Stimulated activated CD8-positive, alpha-beta memory T cell treated with anti-CD3 and anti-CD28 coated beads, Interleukin-7, amount 100 ng/mL, for 1 hour (primary cell): ENCODE measurements around the gene MED19.
"Not testable (repeated sequence)": the region's sequence is repeated elsewhere in the genome, so short reads cannot be mapped to it uniquely, and the experiment has no call there.

Experiments
- DNase-seq, 2 donors: peaks; one replicate each; pipeline ENCODE4 v3.0.0-alpha.2; 2020; ENCODE audit warnings: low read depth in 2 of 2

The MED19 gene

GRCh38 chr11:57705432-57705831, 6.6 kb downstream of the MED19 start:
- not testable (repeated sequence) for DNase-seq

DNA sequence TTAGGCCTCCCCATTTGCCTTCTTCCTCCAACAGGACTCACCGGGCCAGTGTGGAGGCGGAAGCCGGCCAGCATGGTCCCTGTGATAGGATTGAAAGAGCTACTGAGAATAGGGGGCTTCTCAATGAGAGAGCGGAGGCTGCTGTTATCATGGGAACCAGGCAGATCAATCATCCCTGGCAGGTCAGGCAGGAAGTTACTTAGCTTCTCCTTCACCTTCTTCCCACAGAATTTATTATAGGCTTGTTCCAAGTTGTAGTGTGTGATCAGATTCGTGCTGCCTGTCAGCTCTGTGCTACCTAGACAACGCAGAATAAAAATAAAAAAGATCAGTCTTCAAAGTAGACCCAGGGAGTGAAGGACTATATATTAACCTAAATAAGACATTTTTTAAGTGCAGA, 7.1 kb downstream of the MED19 start:
- DNase-seq, result no peak

- DNase-seq, result no peak
Measured at GRCh38 chr11:57703341-57703740, 8.7 kb downstream of the MED19 start.

DNA sequence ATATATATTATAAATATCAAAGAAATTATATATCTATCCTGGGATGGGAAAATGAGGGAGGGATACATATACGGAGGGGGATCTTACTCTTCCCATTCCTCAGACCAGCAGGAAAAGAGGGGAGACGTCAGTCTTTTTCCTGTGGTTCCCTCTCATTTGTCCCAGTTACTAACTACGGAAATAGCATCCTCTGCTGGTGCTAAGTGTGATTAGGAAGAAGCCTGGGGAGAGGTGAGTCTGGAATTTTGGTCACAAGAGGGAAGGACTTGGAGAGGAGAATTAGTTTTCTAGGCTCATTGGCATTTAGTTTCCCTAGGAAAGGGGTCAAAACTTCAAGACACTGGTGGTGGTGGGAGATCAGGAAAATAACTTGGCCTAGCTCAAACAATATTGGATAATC, 11.6 kb downstream of the MED19 start:
- DNase-seq, result no peak

DNA sequence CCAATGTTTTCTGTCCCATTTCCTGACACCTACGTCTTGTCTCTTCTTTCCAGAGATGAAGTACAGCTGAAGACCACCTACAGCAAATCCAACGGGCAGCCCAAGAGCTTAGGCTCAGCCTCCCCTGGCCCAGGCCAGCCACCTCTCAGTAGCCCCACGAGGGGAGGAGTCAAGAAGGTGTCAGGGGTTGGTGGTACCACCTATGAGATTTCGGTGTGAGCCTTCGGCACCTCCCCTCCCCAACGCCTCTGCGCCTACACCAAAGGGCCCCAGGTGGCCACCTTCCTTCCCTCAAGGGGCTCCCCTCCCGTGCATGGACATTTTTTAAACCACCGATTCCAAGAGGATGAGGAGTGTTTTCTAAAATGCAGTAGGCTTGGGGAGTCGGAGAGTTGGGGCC, 12.2 kb downstream of the MED19 start:
- no peak for DNase-seq

DNA sequence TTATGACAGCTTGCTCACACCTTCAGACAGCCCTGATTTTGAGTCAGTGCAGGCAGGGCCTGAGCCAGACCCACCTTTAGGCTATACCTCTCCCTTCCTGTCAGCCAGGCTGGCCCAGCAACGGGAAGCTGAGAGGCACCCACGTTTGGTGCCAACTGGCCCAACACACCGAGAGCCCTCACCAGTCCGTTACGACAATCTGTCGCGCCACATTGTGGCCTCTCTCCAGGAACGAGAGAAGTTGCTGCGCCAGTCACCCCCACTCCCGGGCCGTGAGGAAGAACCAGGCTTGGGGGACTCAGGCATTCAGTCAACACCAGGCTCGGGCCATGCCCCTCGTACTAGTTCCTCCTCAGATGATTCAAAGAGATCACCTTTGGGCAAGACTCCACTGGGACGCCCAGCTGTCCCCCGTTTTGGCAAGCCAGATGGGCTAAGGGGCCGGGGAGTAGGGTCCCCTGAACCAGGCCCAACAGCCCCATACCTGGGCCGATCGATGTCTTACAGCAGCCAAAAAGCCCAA, 13.1 kb downstream of the MED19 start:
- no peak for DNase-seq

GRCh38 chr11:57690474-57690873, 21.5 kb downstream of the MED19 start:
- not testable (repeated sequence) for DNase-seq

- no peak for DNase-seq
Measured at GRCh38 chr11:57681168-57681567, 30.8 kb downstream of the MED19 start.

DNA sequence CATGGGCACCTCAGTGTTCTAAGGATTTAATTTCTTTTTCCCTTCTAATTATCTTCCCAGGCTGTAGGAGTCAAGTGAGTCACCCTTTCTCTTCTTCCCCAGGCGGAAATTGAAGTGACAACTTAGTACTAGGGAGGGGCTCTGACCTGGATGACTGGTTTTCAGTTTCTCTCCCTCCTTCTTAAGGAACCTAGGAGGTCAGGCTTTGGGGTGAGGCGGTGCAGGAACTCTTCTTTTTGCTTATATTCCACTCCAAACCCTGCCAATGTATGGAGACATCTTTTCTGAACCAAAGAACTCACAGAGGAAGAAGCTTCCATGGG, 31.5 kb downstream of the MED19 start:
- no peak for DNase-seq

DNA sequence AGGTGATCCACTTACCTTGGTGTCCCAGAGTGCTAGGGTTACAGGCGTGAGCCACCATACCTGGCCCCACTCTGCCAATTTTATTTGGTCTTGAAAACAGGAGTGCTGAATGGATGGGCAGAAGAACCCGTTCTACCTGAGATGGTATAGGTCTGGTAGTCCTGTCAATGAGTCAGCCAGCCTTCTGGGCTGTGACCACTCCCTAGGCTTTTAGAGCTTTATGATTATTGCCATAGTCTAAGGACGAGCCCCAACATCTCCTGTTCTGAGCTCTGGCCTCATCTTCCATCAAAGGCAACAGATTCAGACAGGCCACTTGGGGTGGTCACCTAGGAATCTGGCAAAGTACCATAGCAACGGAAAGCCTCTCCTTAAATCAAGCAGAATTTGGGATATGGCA, 32.6 kb downstream of the MED19 start:
- DNase-seq, result no peak

DNA sequence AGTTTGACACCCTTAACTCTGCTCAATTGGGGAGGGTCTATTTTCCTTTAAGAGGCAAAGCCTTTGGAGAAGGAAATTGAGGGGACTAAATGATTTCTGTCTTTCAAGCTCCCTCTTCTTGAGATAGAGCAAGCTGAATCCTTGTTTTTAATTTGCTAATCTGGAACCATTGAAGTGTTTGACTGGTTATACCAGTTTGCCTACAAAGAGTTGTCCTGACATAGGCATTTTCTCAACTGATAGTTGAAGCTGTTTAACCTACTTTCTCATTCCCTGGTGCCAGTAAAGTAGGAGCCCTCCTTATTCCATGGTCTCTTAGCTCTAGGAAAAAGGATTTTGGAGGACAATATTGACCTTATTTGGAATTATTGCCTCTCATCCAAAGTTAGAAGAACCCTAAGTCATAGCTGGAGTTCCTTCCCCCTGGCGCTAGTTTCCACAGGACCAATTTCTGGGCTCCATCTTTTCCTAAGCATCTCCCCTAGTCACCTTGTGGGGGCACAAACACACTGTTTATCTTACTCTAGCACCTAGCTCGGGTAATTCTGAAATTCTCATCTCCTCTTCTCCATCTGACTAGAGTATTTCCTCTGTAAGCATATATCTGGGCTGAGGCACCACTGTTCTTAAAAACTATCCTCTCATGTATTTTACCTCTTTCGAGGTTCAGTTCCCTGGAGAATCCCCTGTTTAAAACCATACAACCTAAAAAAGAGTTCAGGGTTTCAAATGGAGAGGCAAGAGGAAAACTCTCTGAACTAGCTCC, 36.7 kb downstream of the MED19 start:
- no peak for DNase-seq

GRCh38 chr11:57674251-57674650, 37.8 kb downstream of the MED19 start:
- DNase-seq, result no peak

DNA sequence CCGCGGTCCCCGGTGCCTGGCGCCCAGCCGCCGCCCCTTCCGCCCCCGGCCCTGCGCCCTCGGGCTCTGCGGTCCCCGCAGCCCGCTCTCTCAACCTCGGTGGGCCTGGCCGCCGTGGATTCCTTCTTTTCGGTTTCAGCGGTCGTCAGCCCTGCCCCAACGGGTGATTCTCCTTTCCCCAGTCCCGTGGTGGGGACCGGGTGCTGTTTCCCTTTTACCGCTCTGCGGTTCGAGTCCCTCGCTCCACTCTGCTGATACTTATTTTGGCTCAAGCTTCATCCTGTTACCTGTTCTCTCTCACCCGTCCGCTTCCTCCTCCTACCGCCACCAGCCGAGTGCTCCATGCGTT, 43.6 kb downstream of the MED19 start:
- DNase-seq, result no peak

- DNase-seq, result peak; percentile 98 to 100
Measured at GRCh38 chr11:57667736-57668433, 44.1 kb downstream of the MED19 start, which contains the start of gene ZDHHC5. Gene ZDHHC5 (plus strand): TSS chr11:57668114. CDS start chr11:57673091, 4,977 bp downstream.

DNA sequence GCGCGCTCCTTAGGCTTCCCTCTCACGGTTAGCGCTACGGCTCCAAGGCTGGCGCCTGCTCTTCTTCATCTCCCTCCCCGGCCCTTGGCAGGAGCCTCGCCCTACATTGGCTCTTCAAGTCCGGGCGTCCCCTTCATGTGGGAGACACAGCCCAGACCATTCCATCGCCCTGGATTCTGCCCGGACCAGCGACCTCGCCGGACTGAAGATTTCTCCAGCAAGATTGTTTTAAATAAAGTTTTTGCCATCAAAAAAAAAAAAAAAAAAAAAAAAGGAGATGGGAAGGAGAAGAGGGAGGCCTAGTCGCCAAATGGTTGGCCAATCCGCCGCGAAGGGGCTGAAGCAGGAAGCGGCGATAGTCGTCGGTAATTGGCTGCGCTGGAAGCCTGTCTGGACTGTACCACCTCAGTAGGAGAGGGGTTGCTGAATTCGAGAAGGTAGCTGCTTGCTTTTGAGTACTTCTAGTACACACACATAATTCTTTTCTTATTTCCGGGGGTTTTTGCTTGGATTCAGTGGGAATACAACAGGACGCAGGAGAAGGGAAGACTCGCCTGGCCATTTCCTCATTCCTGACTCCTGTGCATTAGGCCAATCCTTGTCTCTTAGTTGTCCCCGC, 44.8 kb downstream of the MED19 start:
- DNase-seq, result peak; percentile 81 to 83

DNA sequence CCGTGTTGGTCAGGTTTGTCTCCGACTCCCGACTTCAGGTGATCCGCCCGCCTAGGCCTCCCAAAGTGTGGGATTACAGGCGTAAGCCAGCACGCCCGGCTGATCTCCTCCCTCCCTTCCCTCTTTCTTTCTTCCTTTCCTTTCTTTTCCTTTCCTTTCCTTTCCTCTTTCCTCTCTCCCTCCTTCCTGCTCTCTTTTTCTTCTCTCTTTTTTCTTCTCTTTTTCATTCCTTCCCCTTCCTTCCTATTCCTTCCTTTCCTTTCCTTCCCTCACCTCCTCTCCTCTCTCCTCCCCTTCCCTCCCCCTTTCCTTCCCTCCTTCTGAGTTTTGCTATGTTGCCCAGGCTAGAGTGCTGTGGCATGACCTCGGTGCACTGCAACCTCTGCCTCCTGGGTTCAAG, 48.0 kb downstream of the MED19 start:
- no peak for DNase-seq

DNA sequence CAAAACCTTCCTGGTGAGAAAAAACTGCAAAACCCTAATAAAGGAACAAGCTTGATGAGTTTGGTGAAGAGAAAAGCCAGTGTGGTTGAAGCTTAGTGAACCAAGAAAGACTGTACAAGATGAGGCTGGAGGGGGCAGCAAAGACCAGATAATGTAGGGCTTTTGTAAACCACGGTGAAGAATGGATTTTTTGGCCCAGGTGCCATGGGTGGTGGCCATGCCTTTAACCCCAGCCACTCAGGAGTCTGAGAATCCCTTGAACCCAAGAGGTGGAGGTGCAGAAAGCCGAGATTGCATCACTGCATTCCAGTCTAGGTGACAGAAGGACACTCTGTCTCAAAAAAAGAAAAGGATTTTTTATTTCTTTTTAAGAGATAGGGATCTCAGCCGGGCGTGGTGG, 49.1 kb downstream of the MED19 start:
- no peak for DNase-seq

DNA sequence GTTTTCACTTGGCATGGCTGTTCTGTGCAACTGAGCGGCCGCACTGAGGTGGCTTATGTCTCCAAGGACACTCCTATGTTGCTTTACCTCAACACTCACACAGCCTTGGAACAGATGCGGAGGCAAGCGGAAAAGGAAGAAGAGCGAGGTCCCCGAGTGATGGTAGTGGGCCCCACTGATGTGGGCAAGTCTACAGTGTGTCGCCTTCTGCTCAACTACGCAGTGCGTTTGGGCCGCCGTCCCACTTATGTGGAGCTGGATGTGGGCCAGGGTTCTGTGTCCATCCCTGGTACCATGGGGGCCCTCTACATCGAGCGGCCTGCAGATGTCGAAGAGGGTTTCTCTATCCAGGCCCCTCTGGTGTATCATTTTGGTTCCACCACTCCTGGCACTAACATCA, 52.3 kb downstream of the MED19 start:
- DNase-seq, result no peak

DNA sequence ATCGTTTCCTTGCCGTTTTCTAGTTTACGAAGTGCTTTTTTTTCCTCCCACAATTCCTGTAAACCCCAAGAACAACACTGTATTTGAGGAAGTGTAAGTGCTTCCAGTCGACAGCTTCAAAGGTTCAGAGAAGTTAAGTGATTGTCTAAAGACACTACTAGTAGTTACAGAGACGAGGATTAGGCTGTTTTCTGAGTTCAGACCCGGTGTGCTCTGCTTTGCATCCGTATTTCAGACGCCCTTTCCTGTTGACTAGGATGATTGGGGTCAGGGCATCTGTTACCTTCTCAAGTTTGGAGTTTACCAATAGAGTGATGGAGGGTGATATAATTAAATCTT, 54.0 kb downstream of the MED19 start:
- no peak for DNase-seq

DNA sequence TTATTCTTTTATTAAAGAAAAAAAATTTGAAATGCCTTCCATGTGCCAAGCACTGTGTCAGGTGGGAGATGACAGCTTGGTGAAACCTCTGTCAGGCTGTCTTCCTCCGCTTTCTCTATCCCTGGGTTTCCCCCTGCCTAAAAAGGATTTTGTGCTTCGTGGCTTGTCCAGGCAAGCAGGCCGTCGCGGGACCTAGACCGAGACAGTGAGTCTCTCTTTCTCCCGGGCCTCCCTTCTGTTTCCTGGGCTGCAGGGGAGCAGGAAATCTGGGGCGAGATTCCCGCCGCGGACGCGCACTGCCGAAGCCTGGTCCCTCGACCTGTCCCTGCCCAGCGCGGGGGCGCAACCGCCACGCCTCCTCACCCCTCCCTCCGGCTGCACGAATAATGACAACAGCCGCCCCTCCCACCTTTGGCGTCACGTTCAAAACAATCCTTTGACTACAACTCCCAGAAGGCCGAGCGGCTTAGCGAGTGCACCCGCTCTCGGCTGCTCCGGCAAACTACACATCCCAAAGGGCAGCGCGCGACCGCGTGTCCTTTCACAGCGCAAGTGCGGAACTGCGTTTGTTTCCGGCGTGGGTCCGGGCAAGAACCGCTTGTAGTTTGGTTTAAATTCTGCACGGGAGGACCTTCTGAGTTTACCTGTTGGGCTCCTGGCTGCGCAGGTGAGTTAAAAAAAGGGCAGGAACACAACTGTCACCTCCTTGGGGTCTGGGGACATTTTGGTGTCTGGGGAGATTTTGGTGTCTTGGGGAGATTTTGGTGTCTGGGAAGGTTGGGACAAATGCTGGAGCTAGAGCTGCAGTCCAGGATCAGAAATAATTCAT, 54.6 kb downstream of the MED19 start, which contains the start of gene CLP1:
Gene CLP1 (plus strand): TSS at position 569 of the 829 bp plus-strand sequence. CDS start 1,715 bp downstream, outside the sequence.
- peak; percentile 98 for DNase-seq

DNA sequence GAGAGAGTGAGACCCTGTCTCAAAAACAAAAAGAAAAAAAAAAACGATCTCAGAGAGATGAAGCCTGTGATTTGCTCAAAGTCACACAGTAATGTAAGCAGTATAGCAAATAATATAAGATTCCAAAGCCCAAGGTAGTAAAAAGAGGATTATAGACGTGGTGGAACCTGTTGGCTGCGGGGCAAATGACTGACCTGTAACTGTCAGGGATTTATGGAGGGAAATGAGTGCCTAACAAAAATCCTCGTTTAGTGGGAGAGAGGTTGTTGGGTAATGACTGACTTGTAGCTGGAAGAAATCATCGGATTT, 55.2 kb downstream of the MED19 start:
- DNase-seq, result no peak
